SU-DHL-6 (cell line): ENCODE results near the gene RHEB.

Experiments used
- CTCF ChIP-seq: fragments of 200-600 bp; sonication (generic); IDR thresholded peaks from one replicate; pipeline ENCODE4 v1.5.1; 2017; ENCODE audit warnings: antibody characterized with exemption, mild to moderate bottlenecking, low read length, moderate library complexity; ENCODE audit not compliant: insufficient read depth, poor library complexity, severe bottlenecking
- EZH2phosphoT487 ChIP-seq: fragments of 200-600 bp; sonication (generic), shearing (Covaris generic); conservative IDR thresholded peaks from 2 replicates; pipeline ENCODE4 v1.6.1; 2018; ENCODE audit warnings: mild to moderate bottlenecking, antibody characterized with exemption, low read length, moderate library complexity, mixed read lengths

- TF ChIP-seq CTCF (no peak), EZH2phosphoT487 (no peak)
These were observed 54.5 kb downstream of the RHEB start for GRCh38 chr7:151465169-151465568.
